RPMI8226 (cell line): ENCODE measurements around the gene TRAIP.

Source experiments
- DNase-seq: peaks from one replicate; pipeline ENCODE4 v3.0.0-alpha.2; 2015

TRAIP gene

DNA sequence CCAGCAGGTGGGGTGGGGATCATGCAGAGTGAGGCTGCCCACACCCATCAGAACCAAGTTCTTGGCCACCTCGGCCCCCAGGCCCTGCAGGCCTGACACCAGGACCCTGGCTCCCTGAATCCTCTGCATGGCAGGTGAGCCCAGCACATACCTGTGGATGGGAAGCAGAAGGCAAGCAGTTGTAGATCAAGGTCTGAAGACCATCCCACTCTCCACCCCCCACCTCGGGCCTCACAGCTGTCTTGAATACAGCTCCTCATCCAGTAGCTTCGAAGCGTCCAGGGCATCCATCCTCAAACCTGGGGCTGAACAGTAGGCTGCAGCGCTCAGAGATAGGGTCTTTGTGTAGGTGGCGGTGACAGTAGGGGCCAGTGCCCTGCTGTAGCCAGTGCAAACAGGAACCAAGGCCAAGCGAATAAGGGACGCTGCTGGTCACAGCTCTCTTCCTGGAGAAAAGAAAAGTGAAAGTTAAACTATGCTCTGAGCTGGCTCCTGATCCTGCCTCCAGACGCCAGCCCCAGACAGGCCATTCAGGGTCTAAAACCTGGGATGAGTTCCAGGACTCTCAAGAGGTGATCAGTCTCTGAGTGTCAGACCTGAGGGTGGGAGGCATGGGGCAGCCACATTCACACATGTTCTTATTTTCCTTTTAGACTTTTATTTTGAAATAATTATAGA, 42.7 kb downstream of the TRAIP start, which contains the start of gene UBA7:
TSS of gene UBA7 (minus strand) at position 457 of the 678 bp plus-strand sequence. CDS start at position 291, 166 bp downstream.
- DNase-seq = peak; percentile 36

DNA sequence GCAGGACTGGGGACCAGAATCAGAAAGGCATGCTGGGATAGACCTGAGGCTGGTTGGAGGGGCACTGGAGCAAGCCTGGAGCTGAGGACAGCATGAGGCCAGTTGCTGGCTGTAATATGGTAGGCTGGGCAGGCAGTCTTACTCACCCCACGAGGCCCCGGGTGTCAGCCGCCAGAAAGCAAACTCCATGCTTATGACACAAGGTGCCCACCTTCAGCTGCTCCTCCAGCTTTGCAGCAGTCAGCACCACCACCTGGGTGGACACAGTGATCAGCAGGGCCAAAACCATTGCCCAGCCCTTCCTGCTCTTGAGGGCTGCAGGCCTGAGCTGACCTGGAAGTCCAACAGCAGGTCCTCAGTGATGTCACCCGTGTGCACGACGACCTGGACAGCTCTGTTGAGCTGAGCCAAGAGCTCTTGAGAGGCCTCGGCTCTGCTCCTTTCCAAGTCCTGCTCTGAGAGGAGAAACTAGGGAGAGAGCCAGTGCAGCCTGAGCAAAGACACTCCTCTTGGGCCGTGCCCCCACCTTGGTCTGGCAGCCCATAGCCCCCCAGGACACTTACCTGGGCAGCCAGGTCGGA, 43.4 kb downstream of the TRAIP start:
- no peak for DNase-seq

DNA sequence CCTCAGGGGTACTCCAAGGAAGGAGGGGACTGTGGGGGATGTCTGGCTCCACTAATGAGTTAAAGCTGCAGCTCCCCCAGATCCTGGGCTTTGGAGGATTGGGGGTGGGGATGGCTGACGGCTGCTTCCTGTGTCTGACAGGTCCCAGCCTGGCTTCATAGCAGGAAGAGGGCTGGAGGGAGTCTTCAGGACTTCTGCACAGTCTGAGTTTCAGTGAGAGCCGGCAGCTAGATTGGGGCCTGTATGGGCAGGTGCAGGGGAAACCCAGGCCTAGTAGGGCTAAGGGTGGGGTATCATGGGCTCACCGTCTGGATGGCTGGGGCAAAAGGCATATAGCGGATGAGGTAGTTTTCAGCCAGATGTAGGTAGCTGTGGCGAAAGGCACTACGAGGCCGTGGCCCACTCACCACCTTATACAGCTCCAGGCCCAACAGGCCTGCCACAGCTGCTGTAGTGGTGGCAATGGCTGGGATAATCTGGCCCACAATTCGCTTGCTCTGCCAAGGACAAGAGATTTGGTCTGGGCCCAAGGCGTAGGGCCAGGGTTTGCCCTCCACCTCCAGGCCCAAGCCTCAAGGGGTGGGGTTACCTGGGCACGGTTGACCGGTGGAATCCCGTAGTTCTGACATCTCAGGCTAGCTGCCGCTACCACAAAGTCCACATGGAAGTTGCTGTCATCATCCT, 48.8 kb downstream of the TRAIP start:
- DNase-seq = no peak

DNA sequence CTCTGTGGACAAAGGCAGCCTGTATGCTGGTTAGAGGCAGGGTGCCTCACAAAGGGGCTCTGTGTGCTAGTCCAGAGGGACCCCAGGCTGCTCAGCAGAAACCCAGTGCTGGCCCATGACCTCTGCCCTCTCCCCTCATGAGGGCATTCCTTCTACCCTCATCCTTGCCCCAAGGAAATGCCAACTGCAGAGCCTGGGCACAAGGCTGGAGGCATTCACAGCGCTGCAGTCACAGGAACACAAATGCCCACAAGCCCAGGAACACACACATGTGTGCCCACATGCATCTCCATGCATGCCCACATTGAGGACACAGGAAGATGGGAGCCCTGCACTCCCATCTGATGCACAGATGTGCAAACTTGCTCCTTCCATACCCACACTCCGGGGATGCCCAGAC, 49.5 kb downstream of the TRAIP start:
- no peak for DNase-seq

DNA sequence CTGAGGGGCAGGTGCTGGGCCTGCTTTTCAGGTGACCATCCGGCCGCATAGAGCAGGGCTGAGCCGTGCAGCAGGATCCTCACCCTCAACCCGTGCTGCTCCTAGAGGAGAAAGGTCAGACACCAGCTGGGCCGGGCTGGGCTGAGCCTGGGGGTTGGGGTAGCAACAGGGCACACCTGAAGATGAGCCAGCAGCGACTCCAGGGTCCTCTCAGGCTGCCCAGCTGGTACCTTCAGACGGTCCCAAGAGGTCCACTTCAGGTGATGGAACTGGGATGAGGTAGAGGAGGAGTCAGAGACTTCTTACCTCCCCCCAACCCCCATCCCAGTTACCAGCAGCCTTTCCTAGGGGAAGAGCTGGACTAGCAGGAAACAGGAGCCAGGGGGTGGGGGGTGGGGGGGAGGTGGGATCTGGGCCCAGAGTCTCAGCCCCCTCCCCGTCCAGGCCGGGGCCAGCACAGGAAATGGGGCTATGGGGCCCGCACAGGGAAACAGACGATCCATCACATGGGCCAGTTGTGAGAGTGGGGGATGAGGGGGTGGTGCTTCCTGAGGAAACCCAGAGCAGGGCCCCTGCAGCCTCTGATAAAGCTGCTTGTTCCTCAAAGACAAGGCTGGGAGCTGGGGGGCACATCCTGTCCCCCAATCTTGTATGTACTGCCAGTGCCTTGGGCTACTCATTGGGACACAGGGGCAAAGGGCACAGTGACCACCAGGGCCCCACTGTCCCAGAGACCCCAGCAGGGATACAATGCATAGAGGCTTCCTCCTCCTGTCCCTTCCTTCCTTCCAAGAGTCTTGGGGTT, 50.3 kb downstream of the TRAIP start:
- DNase-seq = no peak

DNA sequence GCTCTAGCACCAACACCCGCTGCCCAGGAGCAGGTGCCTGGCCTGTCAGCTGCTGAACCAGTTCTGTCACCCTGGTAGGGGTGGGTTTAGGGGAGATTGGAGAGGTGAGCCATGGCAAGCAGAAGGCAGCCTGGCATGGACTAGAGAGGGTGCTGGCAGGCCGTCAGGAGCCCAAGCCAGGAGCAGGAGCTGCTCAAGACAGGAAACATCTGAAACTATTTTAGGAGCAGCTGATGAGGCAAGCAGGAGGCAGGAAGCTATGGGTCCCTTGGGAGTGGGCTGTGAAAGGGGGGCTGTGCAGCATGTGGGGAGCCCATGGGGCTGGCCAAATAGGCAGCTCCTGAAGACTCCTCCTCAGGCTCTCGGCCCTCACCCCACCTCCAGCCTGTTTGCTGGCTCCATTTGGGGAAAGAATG, 51.0 kb downstream of the TRAIP start:
- DNase-seq = peak; percentile 75

DNA sequence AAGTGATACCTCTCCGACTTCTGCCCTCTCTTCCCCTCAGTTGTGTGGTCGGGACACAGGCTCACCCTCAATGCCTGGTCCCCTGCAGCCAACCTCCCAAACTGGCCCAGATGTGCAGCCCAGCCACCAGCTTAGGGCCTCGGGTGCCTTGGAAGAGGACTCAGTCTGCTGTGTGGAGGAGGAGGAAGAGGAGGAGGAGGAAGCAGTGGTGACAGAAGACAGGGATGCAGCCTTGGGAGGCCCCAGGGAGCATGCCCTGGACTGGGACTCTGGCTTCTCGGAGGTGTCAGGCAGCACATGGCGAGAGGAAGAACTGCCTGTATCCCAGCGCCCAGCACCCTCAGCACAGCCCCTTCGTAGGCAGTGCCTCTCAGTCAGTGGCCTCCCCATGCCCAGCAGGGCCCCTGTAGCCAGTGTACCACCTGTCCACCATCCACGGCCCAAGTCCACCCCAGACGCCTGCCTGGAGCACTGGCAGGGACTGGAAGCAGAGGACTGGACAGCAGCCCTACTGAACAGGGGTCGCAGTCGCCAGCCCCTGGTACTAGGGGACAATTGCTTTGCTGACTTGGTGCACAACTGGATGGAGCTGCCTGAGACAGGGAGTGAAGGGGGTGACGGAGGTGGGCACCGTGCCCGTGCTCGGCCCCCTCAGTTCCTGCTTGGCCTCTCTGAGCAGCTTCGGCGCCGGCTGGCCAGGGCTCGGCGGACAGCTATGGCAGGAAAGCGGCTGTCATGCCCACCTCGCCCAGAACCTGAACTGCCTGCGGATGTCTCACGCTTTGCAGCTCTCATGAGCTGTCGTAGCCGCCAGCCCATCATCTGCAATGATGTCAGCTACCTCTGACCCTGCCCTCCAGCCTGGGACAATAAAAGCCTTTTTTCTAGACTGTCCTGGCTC, 52.0 kb downstream of the TRAIP start:
- DNase-seq = no peak

DNA sequence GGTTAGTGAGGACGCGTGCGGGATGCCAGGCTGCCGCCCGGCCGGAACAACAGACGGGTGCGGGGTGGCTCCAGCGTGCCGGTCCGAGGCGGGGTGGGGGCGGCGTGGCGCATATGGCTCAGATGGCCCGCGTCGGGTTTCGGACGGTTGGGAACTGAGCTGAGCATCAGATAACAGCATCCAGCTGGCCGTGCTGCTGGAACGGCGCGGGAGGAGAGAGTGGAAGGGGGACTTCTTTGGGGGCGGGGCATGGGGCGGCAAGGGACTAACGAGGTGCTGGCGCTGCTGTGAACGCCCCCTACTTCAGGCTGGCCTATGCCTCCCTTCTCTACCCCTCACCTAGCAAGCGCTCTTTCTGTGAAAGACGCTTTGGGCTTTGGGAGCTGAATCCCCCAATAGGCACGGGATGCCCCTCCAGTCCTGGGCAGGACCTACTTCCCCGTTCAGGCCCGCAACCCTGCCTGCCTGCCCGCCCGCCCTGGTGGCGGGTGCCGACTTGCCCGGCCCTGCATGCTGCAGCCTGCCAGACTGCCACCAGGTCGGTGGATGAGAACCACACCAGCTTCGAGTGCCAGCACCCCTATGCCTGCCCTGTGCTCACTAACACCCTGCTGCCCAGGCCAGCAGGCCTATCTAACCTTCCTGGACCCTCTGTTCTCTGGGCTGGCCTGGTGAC, 52.8 kb downstream of the TRAIP start:
- peak; percentile 55 for DNase-seq

DNA sequence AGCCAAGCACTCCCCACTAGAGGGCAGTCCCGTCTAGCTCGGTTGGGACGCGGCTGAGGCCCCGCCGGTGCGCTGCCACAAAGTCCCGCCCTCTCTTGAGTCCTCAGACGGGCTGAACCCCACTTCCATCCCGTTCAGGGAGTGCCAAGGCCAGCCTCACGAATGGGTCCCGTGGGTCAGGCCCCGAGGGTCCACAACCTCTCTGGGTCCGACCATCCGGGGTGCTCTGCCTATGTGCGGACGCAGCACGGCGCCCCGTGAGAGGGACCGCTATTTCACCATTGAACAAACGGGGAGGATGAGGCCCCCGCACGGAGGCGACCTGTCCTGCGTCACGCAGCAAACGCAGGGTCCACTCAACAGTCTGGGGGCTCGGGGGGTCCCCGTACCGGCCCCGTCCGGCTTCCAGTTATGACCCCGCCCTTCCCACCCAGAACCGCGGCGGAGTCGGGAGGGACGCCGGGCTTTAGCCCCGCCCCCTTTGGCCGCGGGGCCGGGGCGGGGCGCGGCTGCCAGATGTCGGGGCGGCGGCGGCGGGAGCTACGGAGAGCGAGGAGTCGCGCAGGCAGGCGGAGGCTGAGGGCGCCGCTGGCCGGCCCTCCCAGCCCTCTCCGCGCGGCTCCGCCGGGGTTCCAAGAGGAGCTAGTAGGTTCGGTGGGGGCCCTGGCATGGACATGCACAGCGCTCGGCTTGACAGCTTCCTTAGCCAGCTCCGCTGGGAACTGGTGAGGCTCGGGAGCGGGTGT, 53.5 kb downstream of the TRAIP start, which contains the start of gene INKA1:
TSS of gene INKA1 (plus strand) at position 543 of the 746 bp plus-strand sequence. CDS start at position 675, 132 bp downstream.
- peak; percentile 92 for DNase-seq

DNA sequence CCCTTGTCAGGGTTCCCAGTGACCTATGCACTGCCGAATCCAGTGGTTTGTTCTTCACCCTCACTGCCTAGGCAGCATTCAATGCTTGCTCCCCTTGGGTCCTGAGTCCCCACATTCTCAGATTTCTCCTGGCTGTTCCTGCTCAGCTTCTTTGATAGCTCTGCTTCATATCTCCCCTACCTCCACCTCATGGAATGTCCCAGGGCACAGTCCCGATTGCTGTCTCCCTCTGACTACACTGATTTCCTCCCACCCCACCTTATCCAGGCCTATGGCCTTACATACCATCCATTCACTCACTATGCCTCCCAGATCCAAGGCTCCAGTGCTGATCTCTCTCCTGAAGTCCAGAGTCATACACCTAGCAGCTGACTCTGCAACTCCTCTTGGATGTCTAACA, 55.2 kb downstream of the TRAIP start:
- no peak for DNase-seq

DNA sequence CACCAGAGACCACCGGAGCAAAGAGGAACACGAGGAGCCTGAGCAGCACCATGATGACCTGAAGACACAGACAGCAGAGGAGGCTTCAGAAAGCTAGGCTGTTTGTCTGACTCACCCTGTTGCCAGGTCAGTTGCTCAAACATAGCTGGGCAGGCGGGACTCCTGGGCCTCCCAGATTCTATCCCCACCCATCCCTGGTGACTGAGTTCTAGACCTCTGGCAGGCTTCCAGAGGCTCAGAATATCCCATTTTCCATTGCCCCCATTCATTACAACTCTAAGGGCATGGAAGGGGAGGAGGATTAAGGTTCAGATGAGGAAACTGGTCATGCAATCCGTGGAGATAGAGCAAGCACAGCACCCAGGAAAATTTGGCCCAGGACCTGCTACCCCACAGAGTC, 56.6 kb downstream of the TRAIP start, which contains the start of gene CDHR4:
TSS of gene CDHR4 (minus strand) at position 113 of the 400 bp plus-strand sequence. CDS start at position 52, 61 bp downstream.
- DNase-seq = no peak

DNA sequence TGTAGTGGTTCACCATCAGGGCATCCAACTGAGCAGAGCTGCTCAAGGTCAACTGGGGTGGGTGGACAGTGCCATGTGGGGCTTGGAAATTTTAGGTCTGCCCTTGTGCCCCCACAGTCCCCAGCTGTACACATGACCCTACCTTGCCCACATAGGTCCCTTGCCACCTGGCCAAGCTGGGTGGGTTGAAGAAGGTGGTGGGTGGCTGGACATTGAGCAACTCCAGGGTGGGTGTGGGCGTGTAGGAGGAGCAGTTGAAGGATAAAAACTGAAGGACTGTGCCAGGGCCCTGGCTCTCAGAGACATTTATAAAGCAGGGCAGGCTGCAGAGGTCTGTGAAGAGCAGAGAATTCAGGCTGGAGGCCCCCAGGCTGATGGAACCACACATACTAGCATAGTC, 57.3 kb downstream of the TRAIP start:
- no peak for DNase-seq

DNA sequence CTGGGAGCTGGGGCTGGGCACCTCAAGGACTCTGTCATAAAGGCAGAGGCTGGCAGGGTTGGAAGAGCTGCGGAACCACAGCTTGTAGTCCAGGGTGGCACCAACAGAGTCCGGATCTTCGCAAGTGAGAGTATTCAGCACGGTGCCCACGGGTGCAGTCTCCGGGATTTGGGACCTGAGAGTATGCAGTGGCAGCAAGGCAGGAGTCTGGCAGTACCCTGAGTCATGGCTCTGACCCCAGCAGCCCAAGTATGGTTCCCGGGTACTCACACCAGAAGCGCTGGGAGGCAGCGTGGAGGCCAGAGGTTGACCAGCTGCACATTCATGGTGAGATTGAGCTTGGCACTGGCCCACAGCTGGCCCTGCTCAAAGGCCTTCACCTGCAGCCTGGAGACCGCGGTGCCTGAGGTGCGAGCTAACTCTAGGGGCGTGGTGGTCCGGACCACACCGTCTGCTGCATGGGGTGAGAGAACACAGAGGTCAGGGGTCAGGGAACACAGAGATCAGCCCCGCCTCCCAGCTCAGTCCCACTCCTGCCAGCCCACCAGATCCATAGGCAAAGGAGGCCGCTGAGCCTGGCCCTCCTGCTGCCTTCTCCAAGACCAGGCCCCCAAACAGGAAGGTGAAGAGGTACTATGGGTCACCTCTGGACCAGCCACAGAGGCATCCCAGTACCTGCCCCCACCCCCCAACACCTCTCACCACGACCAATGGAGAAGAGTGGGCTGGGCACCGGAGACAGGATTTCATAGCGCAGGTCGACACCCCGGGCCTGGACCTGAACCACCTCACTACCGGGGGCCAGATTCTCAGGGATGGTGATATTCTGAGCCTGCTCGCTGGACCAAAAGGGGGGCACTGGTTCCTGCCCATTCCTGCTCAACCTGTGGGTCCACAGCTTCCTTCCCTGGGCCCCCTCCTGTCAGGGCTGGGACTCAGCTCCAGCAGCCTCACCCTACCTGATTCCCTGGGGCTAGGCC, 61.1 kb downstream of the TRAIP start:
- DNase-seq = no peak

DNA sequence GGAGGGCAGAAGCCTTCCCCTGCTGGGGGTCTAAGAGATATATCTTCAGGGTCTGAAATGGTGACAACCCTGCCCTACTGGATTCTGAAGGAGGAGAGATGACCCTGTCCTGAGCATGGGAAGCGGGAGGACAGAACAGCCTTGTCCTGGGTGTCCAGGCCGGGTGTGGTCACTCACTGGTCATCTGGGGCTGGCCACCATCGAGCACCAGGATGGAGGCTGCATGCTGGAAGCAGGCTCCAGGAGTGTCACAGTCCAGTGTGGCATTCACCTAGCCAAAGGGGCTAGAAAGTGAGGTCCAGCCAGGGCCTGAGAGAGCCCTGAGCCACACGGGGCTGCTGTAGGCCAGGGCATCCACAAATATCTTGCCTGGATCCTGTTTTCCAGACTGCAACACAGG, 61.9 kb downstream of the TRAIP start:
- DNase-seq = no peak

DNA sequence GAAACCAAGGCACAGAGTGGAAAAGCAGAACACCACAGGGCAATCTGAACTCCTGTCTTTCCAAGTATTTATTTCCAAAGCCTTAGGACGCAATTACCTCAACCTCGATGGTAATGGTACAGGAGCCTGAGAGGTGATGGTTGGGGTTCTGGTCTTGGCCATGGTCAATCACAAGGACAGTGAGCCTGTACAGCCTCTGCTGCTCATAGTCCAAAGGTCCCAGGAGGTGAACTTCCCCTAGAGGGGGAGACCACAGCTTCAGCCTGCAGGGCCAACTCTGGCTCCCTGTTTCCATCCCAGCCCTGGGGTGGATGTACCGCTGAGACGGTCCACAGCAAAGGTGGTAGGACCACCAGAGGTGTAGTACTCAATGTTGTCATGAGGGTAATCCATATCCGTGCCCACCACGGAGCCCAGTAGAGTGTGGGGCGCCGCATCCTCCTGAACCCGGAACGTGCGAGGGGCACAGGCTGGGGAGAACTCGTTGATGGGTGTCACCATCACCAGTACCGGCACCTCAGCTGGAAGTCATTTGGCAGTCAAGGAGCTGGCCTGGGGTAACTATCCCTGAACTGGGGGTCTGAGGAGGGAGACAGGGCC, 62.8 kb downstream of the TRAIP start:
- no peak for DNase-seq

DNA sequence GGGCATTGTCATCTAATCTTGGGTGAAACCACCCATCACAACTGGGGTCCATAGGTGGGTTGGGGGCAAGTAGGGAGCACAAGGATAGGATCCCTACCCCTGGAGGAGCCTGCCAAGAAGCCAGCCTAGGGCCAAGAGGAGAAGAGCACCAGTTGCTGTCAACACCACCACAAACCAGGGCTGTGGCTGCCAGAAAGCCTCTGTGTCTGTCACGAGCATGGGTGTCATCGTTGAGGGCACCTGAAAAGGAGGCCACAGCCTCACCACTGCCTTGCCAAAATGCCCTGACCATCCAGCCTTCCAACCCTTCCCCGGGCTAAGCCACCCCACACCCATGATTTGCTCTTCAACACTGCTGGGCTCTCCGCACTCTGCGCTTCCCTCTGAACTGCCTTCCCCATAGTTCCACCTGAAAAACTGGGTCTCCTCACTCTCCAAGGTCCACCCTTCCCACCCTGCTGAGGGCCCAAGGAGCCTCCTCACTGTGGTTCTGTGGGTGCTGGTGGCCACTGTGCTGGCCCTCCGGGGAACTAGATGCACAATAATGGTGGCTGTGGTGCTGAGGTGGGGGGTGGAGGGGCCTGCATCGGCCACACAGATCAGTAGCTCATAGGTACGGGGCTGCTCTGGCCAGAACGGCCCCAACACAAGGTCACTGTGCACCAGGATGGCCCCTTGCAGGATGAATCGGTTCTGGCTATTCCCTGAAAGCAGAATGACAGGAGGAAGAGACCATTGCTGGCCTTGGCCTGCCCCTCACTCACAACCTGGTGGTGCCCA, 63.8 kb downstream of the TRAIP start:
- DNase-seq = no peak

DNA sequence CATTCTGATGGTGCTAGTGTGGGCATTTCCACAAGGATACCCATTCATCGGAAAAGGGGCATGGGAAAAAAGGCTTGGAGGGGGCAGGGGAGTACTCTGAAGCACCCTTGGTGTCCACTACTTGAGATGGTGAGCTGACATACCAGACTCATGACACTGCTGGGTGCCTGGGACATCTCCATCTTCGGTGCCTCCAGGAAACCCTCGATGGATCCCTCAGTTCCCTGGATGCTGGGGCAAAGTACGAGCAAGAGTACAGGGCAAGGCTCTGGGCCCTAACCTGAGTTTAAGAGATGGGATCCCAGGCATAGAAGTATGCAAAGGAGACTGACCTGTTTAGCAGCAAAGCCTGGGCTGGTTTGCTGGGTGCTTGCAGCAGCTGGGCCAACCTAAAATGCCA, 64.8 kb downstream of the TRAIP start:
- DNase-seq = no peak
